Astrocyte (in vitro differentiated cells and primary cell): ENCODE results near the gene POLR2E.

Experiments used
- CTCF ChIP-seq: IDR thresholded peaks from 2 replicates; pipeline ENCODE4 v1.5.1; 2011; ENCODE audit warnings: low read depth, mild to moderate bottlenecking, inconsistent platforms, low read length, moderate library complexity; ENCODE audit not compliant: insufficient read depth
- EZH2 ChIP-seq: IDR thresholded peaks from 2 replicates; pipeline ENCODE4 v1.6.1; 2012; ENCODE audit warnings: mild to moderate bottlenecking, low read length, inconsistent platforms; ENCODE audit not compliant: insufficient read depth

GRCh38 chr19:1119475-1120217, 24.5 kb upstream of the POLR2E start:
- TF ChIP-seq CTCF (no peak), EZH2 (no peak)
